ENCODE data around the gene MUTYH.

MUTYH gene

DNA sequence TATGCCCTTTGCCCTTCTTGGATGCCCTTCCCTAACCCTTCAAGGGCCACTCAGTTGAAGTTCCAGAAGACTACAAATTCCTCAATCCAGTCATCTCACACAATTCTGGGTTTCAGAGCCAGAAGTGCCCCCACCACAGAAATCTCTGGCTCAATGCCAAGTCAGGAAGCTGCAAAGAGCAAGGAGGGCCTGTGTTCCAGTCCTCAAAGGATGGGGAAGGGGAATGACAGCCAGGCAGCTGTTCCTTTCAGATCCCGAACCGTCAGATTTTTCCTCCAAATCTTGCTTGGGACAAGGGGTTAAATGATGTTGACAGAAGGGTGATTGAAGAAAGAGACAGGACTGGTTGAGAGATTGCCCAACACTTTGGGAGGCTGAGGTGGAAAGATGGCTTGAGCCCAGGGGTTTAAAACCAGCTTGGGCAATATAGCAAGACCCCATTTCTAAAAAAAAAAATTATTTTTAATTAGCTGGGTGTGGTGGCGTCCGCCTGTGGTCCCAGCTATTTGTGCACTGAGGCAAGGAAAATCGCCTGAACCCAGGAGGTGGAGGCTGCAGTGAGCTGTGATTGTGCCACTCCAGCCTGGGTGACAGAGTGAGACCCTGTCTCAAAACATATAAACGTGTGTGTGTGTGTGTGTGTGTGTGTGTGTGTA lies 14.3 kb downstream of the MUTYH start:
- DNase-seq, result no peak
- H3K36me3 ChIP-seq (ENCODE audit: control insufficient read depth in 1 of 2, insufficient read depth in 2 of 2, low read depth in 1 of 2, low read length in 2 of 2), result peaks cover 7 to 27% of the 10 kb centered on the region in 2 experiments
- no peak overlapping the region for H3K18ac ChIP-seq (ENCODE audit: low read depth in 1 of 2, low read length in 2 of 2)
- peaks cover 5% of the 10 kb centered on the region for H3K4me1 ChIP-seq (ENCODE audit: control insufficient read depth, insufficient read depth, low read depth, low read length)
- no peak overlapping the region for H4K91ac ChIP-seq (ENCODE audit: low read length)
- peak overlapping the region; percentile 52 for H3K9ac ChIP-seq (ENCODE audit: low read length)
- H3K9me3 ChIP-seq (ENCODE audit: control insufficient read depth, low read length), result no peaks in the 10 kb centered on the region
- no peak overlapping the region for H3K14ac ChIP-seq (ENCODE audit: low read length in 2 of 2)
- H4K8ac ChIP-seq (ENCODE audit: low read length), result no peak overlapping the region
- H3K23ac ChIP-seq (ENCODE audit: low read length in 2 of 2), result no peak overlapping the region
- H2BK15ac ChIP-seq (ENCODE audit: low read depth, poor library complexity, severe bottlenecking), result no peak overlapping the region
- 69% methylated on average over 6 of the region's 6 CpGs for WGBS
- no peak overlapping the region for H2BK120ac ChIP-seq (ENCODE audit: low read depth, low read length)
- no peak overlapping the region for H2BK12ac ChIP-seq (ENCODE audit: low read length in 2 of 2)
- no peak overlapping the region for H2BK5ac ChIP-seq (ENCODE audit: low read depth, low read length, poor library complexity, severe bottlenecking)
- no peak overlapping the region for H2AK5ac ChIP-seq (ENCODE audit: low read length, severe bottlenecking)
- peak overlapping the region in 1 of 2 experiments; percentile 84 for H3K4me3 ChIP-seq (ENCODE audit: insufficient read depth in 1 of 2, low read depth in 1 of 2, low read length in 2 of 2)
- H3K27me3 ChIP-seq (ENCODE audit: control insufficient read depth in 1 of 2, insufficient read depth in 1 of 2, low read length in 2 of 2), result peaks cover 0 to 5% of the 10 kb centered on the region in 2 experiments
- no peak overlapping the region for H3K4me2 ChIP-seq (ENCODE audit: low read length, poor library complexity, severe bottlenecking)
- H2AFZ ChIP-seq (ENCODE audit: low read depth, low read length), result no peak overlapping the region
- H3K79me1 ChIP-seq (replicated peaks; ENCODE audit: low read length, poor library complexity, severe bottlenecking), result no peaks in the 10 kb centered on the region
- H3K27ac ChIP-seq (ENCODE audit: low read length, poor library complexity, severe bottlenecking), result no peak overlapping the region
- H3K4ac ChIP-seq (ENCODE audit: low read depth in 1 of 2, low read length in 2 of 2), result no peak overlapping the region

DNA sequence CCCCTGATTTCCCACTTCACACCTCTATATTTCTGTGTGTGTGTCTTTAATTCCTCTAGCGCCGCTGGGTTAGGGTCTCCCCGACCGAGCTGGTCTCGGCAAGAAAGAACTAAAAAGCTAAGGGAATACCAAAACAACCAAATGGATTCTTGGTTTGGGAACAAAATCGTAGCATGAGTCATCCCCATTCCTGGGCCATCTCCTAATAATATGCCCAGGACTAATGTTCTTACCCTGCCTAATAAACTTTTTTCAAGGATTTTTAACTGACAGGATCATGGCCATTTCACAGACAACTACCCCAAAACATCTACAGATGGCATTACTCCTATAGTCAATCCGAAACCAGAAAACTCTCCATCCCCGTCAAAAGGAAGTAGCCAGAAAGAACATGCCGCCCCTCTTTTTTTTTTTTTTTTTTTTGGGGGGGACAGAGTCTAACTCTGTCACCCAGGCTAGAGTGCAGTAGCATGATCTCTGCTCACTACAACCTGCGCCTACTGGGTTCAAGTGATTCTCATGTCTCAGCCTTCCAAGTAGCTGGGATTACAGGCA lies 17.7 kb downstream of the MUTYH start:
- Histone ChIP-seq H3K4me2 (ENCODE audit: low read length, poor library complexity, severe bottlenecking) (no peak overlapping the region), H4K8ac (ENCODE audit: low read length) (no peak overlapping the region), H3K4me3 (ENCODE audit: insufficient read depth in 1 of 2, low read depth in 1 of 2, low read length in 2 of 2) (no peak overlapping the region), H3K18ac (ENCODE audit: low read depth in 1 of 2, low read length in 2 of 2) (no peak overlapping the region), H2BK120ac (ENCODE audit: low read depth, low read length) (no peak overlapping the region), H3K36me3 (ENCODE audit: control insufficient read depth in 1 of 2, insufficient read depth in 2 of 2, low read depth in 1 of 2, low read length in 2 of 2) (peaks cover 0 to 12% of the 10 kb centered on the region in 2 experiments), H3K14ac (ENCODE audit: low read length in 2 of 2) (no peak overlapping the region), H3K27ac (ENCODE audit: low read length, poor library complexity, severe bottlenecking) (no peak overlapping the region), H3K9ac (ENCODE audit: low read length) (no peak overlapping the region), H3K23ac (ENCODE audit: low read length in 2 of 2) (no peak overlapping the region), H3K79me1 (replicated peaks; ENCODE audit: low read length, poor library complexity, severe bottlenecking) (no peaks in the 10 kb centered on the region), H3K4me1 (ENCODE audit: control insufficient read depth, insufficient read depth, low read depth, low read length) (peaks cover 5% of the 10 kb centered on the region), H2BK12ac (ENCODE audit: low read length in 2 of 2) (no peak overlapping the region), H3K27me3 (ENCODE audit: control insufficient read depth in 1 of 2, insufficient read depth in 1 of 2, low read length in 2 of 2) (peaks cover 4 to 12% of the 10 kb centered on the region in 2 experiments), H2BK5ac (ENCODE audit: low read depth, low read length, poor library complexity, severe bottlenecking) (no peak overlapping the region), H3K4ac (ENCODE audit: low read depth in 1 of 2, low read length in 2 of 2) (no peak overlapping the region), H3K9me3 (ENCODE audit: control insufficient read depth, low read length) (no peaks in the 10 kb centered on the region), H4K91ac (ENCODE audit: low read length) (no peak overlapping the region), H2AK5ac (ENCODE audit: low read length, severe bottlenecking) (no peak overlapping the region), H2AFZ (ENCODE audit: low read depth, low read length) (no peak overlapping the region), H2BK15ac (ENCODE audit: low read depth, poor library complexity, severe bottlenecking) (no peak overlapping the region)
- 89% methylated on average over 10 of the region's 10 CpGs for WGBS
- no peak for DNase-seq

DNA sequence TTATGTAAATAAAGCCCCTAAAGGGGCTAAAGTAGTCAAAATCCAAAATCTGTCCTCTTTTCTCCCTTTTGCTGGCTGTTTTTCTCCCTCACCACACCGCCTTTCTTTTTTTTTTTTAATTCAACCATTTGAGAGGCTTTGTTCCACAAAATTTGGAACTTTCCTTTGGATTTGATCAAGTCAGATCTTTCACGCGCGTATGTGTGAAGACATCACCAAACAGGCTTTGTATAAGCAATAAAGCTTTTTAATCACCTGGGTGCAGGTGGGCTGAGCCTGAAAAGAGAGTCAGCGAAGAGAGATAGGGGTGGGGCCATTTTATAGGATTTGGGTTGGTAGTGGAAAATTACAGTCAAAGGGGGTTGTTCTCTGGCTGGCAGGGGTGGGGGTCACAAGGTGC lies 18.8 kb downstream of the MUTYH start:
- Histone ChIP-seq H3K27ac (ENCODE audit: low read length, poor library complexity, severe bottlenecking) (no peak overlapping the region), H3K4me3 (ENCODE audit: insufficient read depth in 1 of 2, low read depth in 1 of 2, low read length in 2 of 2) (no peak overlapping the region), H2BK120ac (ENCODE audit: low read depth, low read length) (no peak overlapping the region), H3K9ac (ENCODE audit: low read length) (no peak overlapping the region), H3K36me3 (ENCODE audit: control insufficient read depth in 1 of 2, insufficient read depth in 2 of 2, low read depth in 1 of 2, low read length in 2 of 2) (peaks cover 0 to 1% of the 10 kb centered on the region in 2 experiments), H3K4me2 (ENCODE audit: low read length, poor library complexity, severe bottlenecking) (no peak overlapping the region), H4K8ac (ENCODE audit: low read length) (no peak overlapping the region), H2AK5ac (ENCODE audit: low read length, severe bottlenecking) (no peak overlapping the region), H3K4ac (ENCODE audit: low read depth in 1 of 2, low read length in 2 of 2) (no peak overlapping the region), H3K14ac (ENCODE audit: low read length in 2 of 2) (no peak overlapping the region), H2BK5ac (ENCODE audit: low read depth, low read length, poor library complexity, severe bottlenecking) (no peak overlapping the region), H3K4me1 (ENCODE audit: control insufficient read depth, insufficient read depth, low read depth, low read length) (peaks cover 2% of the 10 kb centered on the region), H2BK12ac (ENCODE audit: low read length in 2 of 2) (no peak overlapping the region), H2AFZ (ENCODE audit: low read depth, low read length) (no peak overlapping the region), H3K9me3 (ENCODE audit: control insufficient read depth, low read length) (no peaks in the 10 kb centered on the region), H4K91ac (ENCODE audit: low read length) (no peak overlapping the region), H3K18ac (ENCODE audit: low read depth in 1 of 2, low read length in 2 of 2) (no peak overlapping the region), H3K79me1 (replicated peaks; ENCODE audit: low read length, poor library complexity, severe bottlenecking) (no peaks in the 10 kb centered on the region), H2BK15ac (ENCODE audit: low read depth, poor library complexity, severe bottlenecking) (no peak overlapping the region), H3K27me3 (ENCODE audit: control insufficient read depth in 1 of 2, insufficient read depth in 1 of 2, low read length in 2 of 2) (peaks cover 4 to 10% of the 10 kb centered on the region in 2 experiments), H3K23ac (ENCODE audit: low read length in 2 of 2) (no peak overlapping the region)
- 70% methylated on average over 5 of the region's 5 CpGs for WGBS
- no peak for DNase-seq

DNA sequence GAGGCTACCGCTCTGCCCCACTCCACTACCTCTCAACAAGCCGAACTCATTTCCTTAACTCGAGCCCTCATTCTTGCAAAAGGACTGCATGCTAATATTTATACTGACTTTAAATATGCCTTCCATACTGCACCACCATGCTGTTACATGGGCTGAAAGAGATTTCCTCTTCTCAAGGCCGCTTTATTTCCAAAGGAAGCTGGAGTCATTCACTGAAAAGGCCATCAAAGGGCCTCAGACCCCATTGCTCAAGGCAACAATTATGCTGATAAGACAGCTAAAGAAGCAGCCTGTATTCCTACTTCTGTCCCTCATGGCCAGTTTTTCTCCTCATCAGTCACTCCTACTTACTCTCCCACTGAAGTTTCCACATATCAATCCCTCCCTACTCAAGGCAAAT lies 20.5 kb downstream of the MUTYH start:
- no peak overlapping the region for H2BK12ac ChIP-seq (ENCODE audit: low read length in 2 of 2)
- no peak overlapping the region for H3K27ac ChIP-seq (ENCODE audit: low read length, poor library complexity, severe bottlenecking)
- no peak overlapping the region for H3K4ac ChIP-seq (ENCODE audit: low read depth in 1 of 2, low read length in 2 of 2)
- H3K9ac ChIP-seq (ENCODE audit: low read length), result no peak overlapping the region
- H3K14ac ChIP-seq (ENCODE audit: low read length in 2 of 2), result no peak overlapping the region
- H3K36me3 ChIP-seq (ENCODE audit: control insufficient read depth in 1 of 2, insufficient read depth in 2 of 2, low read depth in 1 of 2, low read length in 2 of 2), result no peaks in the 10 kb centered on the region
- no peak overlapping the region for H3K23ac ChIP-seq (ENCODE audit: low read length in 2 of 2)
- no peak for DNase-seq
- H2BK5ac ChIP-seq (ENCODE audit: low read depth, low read length, poor library complexity, severe bottlenecking), result no peak overlapping the region
- no peak overlapping the region for H2BK120ac ChIP-seq (ENCODE audit: low read depth, low read length)
- H3K79me1 ChIP-seq (replicated peaks; ENCODE audit: low read length, poor library complexity, severe bottlenecking), result no peaks in the 10 kb centered on the region
- no peaks in the 10 kb centered on the region for H3K9me3 ChIP-seq (ENCODE audit: control insufficient read depth, low read length)
- H2BK15ac ChIP-seq (ENCODE audit: low read depth, poor library complexity, severe bottlenecking), result no peak overlapping the region
- H3K27me3 ChIP-seq (ENCODE audit: control insufficient read depth in 1 of 2, insufficient read depth in 1 of 2, low read length in 2 of 2), result peaks cover 4 to 11% of the 10 kb centered on the region in 2 experiments
- no peak overlapping the region for H3K4me3 ChIP-seq (ENCODE audit: insufficient read depth in 1 of 2, low read depth in 1 of 2, low read length in 2 of 2)
- H3K18ac ChIP-seq (ENCODE audit: low read depth in 1 of 2, low read length in 2 of 2), result no peak overlapping the region
- no peak overlapping the region for H4K91ac ChIP-seq (ENCODE audit: low read length)
- no peak overlapping the region for H4K8ac ChIP-seq (ENCODE audit: low read length)
- no peak overlapping the region for H2AK5ac ChIP-seq (ENCODE audit: low read length, severe bottlenecking)
- 91% methylated on average over 4 of the region's 4 CpGs for WGBS
- no peaks in the 10 kb centered on the region for H3K4me1 ChIP-seq (ENCODE audit: control insufficient read depth, insufficient read depth, low read depth, low read length)
- no peak overlapping the region for H2AFZ ChIP-seq (ENCODE audit: low read depth, low read length)
- H3K4me2 ChIP-seq (ENCODE audit: low read length, poor library complexity, severe bottlenecking), result no peak overlapping the region

Data from mesenchymal stem cell (in vitro differentiated cells and primary cell).